Caco-2 (cell line): ENCODE data around the gene ZMYM3. TPM values are rescaled to one million over a fixed set of nuclear protein-coding genes. Genes with fewer than 3 reads are reported as not detected.
A peak's percentile ranks its signal among the peaks of the same experiment; 100 is the strongest.
"Not testable (repeated sequence)": the region's sequence is repeated elsewhere in the genome, so short reads cannot be mapped to it uniquely, and the experiment has no call there.

Experiments
- BruUV-seq: library from RNA; stranded (reverse); fragments of 400-500 nt; replicated peaks from 2 replicates; lab custom pipeline; 2021; lab: Mats Ljungman, UMichigan
- CTCF ChIA-PET: fragments of 300-600 bp; sonication (Branson Sonifier 250); formaldehyde crosslinking; loops from one replicate; lab custom pipeline; 2022; ENCODE audit warnings: antibody characterized with exemption; lab: Charles Lee
- POLR2A ChIA-PET: fragments of 300-600 bp; sonication (Branson Sonifier 250); formaldehyde crosslinking; loops from one replicate; lab custom pipeline; 2022; ENCODE audit warnings: antibody characterized with exemption; lab: Charles Lee
- DNase-seq, 2 experiments: peaks; one replicate each; pipeline versions ENCODE4 v3.0.0 to v3.0.0-alpha.2; 2020 to 2022
- H3K27me3 ChIP-seq: replicated peaks from 2 replicates; pipeline ENCODE4 v1.6.0; 2011; ENCODE audit warnings: low read length; ENCODE audit not compliant: control insufficient read depth, insufficient read depth
- H3K36me3 ChIP-seq: 2 replicates; pipeline ENCODE4 v1.5.1; 2011; ENCODE audit warnings: low read length; ENCODE audit not compliant: control insufficient read depth, insufficient read depth
- H3K4me1 ChIP-seq: fragments of 250-450 bp; sonication (Bioruptor Pico); 2 replicates; pipeline ENCODE4 v1.5.1; 2020; ENCODE audit warnings: mild to moderate bottlenecking
- H3K4me3 ChIP-seq: 2 replicates; pipeline ENCODE4 v1.5.1; 2011; ENCODE audit warnings: low read depth, mild to moderate bottlenecking, control low read depth, low read length
- H3K9me3 ChIP-seq: fragments of 250-450 bp; sonication (Bioruptor Pico); 2 replicates; pipeline ENCODE4 v1.5.1; 2020; ENCODE audit warnings: mild to moderate bottlenecking, moderate library complexity
- H3K27ac Mint-ChIP-seq: one replicate; pipeline ENCODE4 v1.8.0; 2022; ENCODE audit warnings: mixed read lengths; ENCODE audit not compliant: unreplicated experiment
- H3K27me3 Mint-ChIP-seq: one replicate; pipeline ENCODE4 v1.8.0; 2022; ENCODE audit warnings: mixed read lengths; ENCODE audit not compliant: insufficient read depth, unreplicated experiment
- H3K36me3 Mint-ChIP-seq: one replicate; pipeline ENCODE4 v1.8.0; 2022; ENCODE audit warnings: mild to moderate bottlenecking, mixed read lengths; ENCODE audit not compliant: insufficient read depth, unreplicated experiment
- H3K4me1 Mint-ChIP-seq: one replicate; pipeline ENCODE4 v1.8.0; 2022; ENCODE audit warnings: low read depth, mixed read lengths; ENCODE audit not compliant: unreplicated experiment
- H3K4me3 Mint-ChIP-seq: one replicate; pipeline ENCODE4 v1.8.0; 2022; ENCODE audit warnings: mild to moderate bottlenecking, moderate library complexity, mixed read lengths; ENCODE audit not compliant: unreplicated experiment
- H3K9me3 Mint-ChIP-seq: one replicate; pipeline ENCODE4 v1.8.0; 2022; ENCODE audit warnings: mixed read lengths; ENCODE audit not compliant: unreplicated experiment
- CTCF ChIP-seq, 2 experiments: fragments of 200-600 bp in 1 of 2; IDR thresholded peaks; 1 replicate in 1 of 2; 2 replicates in 1 of 2; pipeline versions ENCODE4 v1.5.1 to v1.8.0; 2011 to 2022; ENCODE audit warnings: antibody characterized with exemption in 1 of 2, control low read depth in 1 of 2, inconsistent platforms in 1 of 2, low read depth in 1 of 2, low read length in 1 of 2, mild to moderate bottlenecking in 1 of 2, moderate library complexity in 1 of 2; ENCODE audit not compliant: insufficient read depth in 1 of 2, severe bottlenecking in 1 of 2, unreplicated experiment in 1 of 2
- intact Hi-C: fragments of 100-400 bp; cut with micrococcal nuclease; formaldehyde crosslinking; loops from one replicate; pipeline ENCODE4 v1.10.0; 2022; ENCODE audit not compliant: unreplicated experiment
- total RNA-seq: library from RNA; stranded (reverse); gene quantifications from 2 replicates; pipeline ENCODE4 v1.2.3, GENCODE V29; 2022

The ZMYM3 gene
- total RNA-seq, 1 experiment from 2014 or later: 55.1 TPM

- Mint-ChIP-seq H3K27ac (peak overlapping the region; percentile 100), H3K9me3 (peaks cover 12% of the 10 kb centered on the region), H3K4me1 (no peaks in the 10 kb centered on the region), H3K27me3 (no peaks in the 10 kb centered on the region), H3K36me3 (peaks cover 36% of the 10 kb centered on the region), H3K4me3 (peak overlapping the region; percentile 98)
- peak in 1 of 2 experiments; percentile 20 for DNase-seq
- intact Hi-C loops: loop anchor here (1.0 to 10.0 kb wide), 3 partner anchors 27 to 100 kb away; no protein-coding TSS in a partner anchor
- TF ChIP-seq CTCF (IDR thresholded peaks at IDR 0.05; ENCODE audit: insufficient read depth in 1 of 2, low read depth in 1 of 2, low read length in 1 of 2, severe bottlenecking in 1 of 2, unreplicated experiment in 1 of 2): no peak
- H3K27me3 ChIP-seq: no peaks in the 10 kb centered on the region
- CTCF ChIA-PET: interaction anchor here (0.7 to 1.4 kb wide), 5 partner anchors 68 to 259 kb away, joined by 3 to 5 read pairs (median 5); partner anchors contain the start of gene TAF1
- POLR2A ChIA-PET: interaction anchor here (0.6 to 1.9 kb wide), 10 partner anchors 19 to 250 kb away, joined by 3 to 39 read pairs (median 6); partner anchors contain the start of genes GJB1, ITGB1BP2, OGT and TAF1
- peak overlapping the region; percentile 36 for H3K4me3 ChIP-seq
- BruUV-seq: TSS peak; percentile 73
- H3K36me3 ChIP-seq: no peaks in the 10 kb centered on the region
- H3K4me1 ChIP-seq: 0 out of 2 replicates have a peak, but pooled peaks cover 8% of the 10 kb centered on the region
- no peaks in the 10 kb centered on the region for H3K9me3 ChIP-seq
These were observed 28.8 kb upstream of the ZMYM3 start for GRCh38 chrX:71282514-71283402.

GRCh38 chrX:71281300-71281699 lies 27.4 kb upstream of the ZMYM3 start:
- intact Hi-C loops: loop anchor here (10.0 kb wide), 1 partner anchor 66 kb away; no protein-coding TSS in a partner anchor
- Mint-ChIP-seq H3K9me3 (peaks cover 12% of the 10 kb centered on the region), H3K36me3 (peaks cover 26% of the 10 kb centered on the region)
- POLR2A ChIA-PET, DNase-seq, H3K4me1 ChIP-seq, H3K9me3 ChIP-seq, H3K4me1 Mint-ChIP-seq, H3K4me3 Mint-ChIP-seq, H3K27me3 ChIP-seq, H3K36me3 ChIP-seq, H3K4me3 ChIP-seq, CTCF ChIA-PET, H3K27ac Mint-ChIP-seq, BruUV-seq, H3K27me3 Mint-ChIP-seq: not testable (repeated sequence)

- peaks cover 16% of the 10 kb centered on the region for H3K9me3 Mint-ChIP-seq
- BruUV-seq, CTCF ChIA-PET, H3K27me3 ChIP-seq, H3K4me1 ChIP-seq, DNase-seq, H3K27me3 Mint-ChIP-seq, H3K4me1 Mint-ChIP-seq, intact Hi-C loops, H3K4me3 Mint-ChIP-seq, H3K27ac Mint-ChIP-seq, H3K4me3 ChIP-seq, POLR2A ChIA-PET, H3K36me3 Mint-ChIP-seq, H3K36me3 ChIP-seq, H3K9me3 ChIP-seq: not testable (repeated sequence)
These were observed 18.4 kb upstream of the ZMYM3 start for GRCh38 chrX:71272313-71272712.
